ENCODE measurements around the gene PIK3R1. TPM values are rescaled to one million over a fixed set of nuclear protein-coding genes. Genes with fewer than 3 reads are reported as not detected.

PIK3R1 gene
- polyA plus RNA-seq, 4 donors: 72.0 to 84.6 (median 81.2) TPM

GRCh38 chr5:68345171-68345570 is 129.6 kb downstream of the PIK3R1 start:
- DNase-seq (ENCODE audit: low read depth in 4 of 4, low spot score in 3 of 4): no peak

- no peak for DNase-seq (ENCODE audit: low read depth in 4 of 4, low spot score in 3 of 4)
Observed at GRCh38 chr5:68345582-68345981, 130.0 kb downstream of the PIK3R1 start.

GRCh38 chr5:68347536-68347935 is 132.0 kb downstream of the PIK3R1 start:
- no peak for DNase-seq (ENCODE audit: low read depth in 4 of 4, low spot score in 3 of 4)

- no peak for DNase-seq (ENCODE audit: low read depth in 4 of 4, low spot score in 3 of 4)
Observed at GRCh38 chr5:68348447-68349222, 133.1 kb downstream of the PIK3R1 start.

- DNase-seq (ENCODE audit: low read depth in 4 of 4, low spot score in 3 of 4): no peak
Observed at GRCh38 chr5:68350176-68350575, 134.6 kb downstream of the PIK3R1 start.
